ENCODE measurements around the gene ZBTB22. TPM values are rescaled to one million over a fixed set of nuclear protein-coding genes. Genes with fewer than 3 reads are reported as not detected.

ZBTB22 gene
- total RNA-seq, 6 experiments from 2014 or later = 15.2 to 19.9 (median 17.0) TPM

- Mint-ChIP-seq H3K36me3 (ENCODE audit: low read depth) (no peaks in the 10 kb centered on the region), H3K4me1 (ENCODE audit: low read depth) (no peaks in the 10 kb centered on the region), H3K27me3 (ENCODE audit: insufficient read depth) (peaks cover 38% of the 10 kb centered on the region), H3K27ac (no peak overlapping the region), H3K9me3 (no peaks in the 10 kb centered on the region), H3K4me3 (no peak overlapping the region)
- no peak for DNase-seq
- no peak for TF ChIP-seq CTCF (IDR thresholded peaks at IDR 0.05)
Observed at GRCh38 chr6:33339193-33339592, 21.6 kb upstream of the ZBTB22 start.

DNA sequence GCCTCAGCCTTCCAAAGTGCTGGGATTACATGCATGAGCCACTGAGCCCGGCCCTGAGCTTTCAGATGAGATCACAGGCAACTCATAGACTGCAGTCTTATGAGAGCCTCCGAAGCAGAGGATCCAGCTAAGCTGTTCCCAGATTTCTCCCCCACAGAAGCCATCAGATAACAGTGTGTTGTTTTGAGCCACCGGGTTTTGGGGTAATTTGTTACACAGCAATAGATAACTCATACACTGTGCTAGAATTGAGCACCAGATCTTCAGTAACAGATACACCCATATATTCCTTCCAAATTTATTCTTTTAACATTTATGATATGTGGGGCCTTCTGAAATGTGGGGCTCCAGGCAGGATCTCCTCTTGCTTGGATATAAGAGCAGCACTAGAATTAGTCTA, 19.0 kb upstream of the ZBTB22 start:
- no peak for DNase-seq
- H3K4me3 Mint-ChIP-seq = no peak overlapping the region
- H3K9me3 Mint-ChIP-seq = no peaks in the 10 kb centered on the region
- H3K27me3 Mint-ChIP-seq (ENCODE audit: insufficient read depth) = peaks cover 30% of the 10 kb centered on the region
- H3K27ac Mint-ChIP-seq = no peak overlapping the region
- no peaks in the 10 kb centered on the region for H3K4me1 Mint-ChIP-seq (ENCODE audit: low read depth)
- no peaks in the 10 kb centered on the region for H3K36me3 Mint-ChIP-seq (ENCODE audit: low read depth)
- no peak for TF ChIP-seq CTCF (IDR thresholded peaks at IDR 0.05)

DNA sequence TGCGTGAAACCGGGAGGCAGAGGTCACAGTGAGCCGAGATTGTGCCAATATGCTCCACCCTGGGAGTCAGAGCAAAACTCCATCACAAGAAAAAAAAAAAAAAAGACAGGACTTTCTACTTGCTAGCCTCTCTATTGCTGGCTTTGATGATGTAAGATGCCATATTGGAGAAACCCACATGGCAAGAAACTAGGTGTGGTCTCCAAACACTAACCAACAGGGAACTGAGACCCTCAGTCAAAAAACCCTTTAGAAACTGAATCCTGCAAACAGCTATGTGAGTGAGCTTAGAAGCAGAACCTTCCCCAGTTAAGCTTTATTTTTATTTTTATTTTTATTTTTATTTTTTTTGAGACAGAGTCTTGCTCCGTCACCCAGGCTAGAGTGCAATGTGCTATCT, 18.4 kb upstream of the ZBTB22 start:
- no peaks in the 10 kb centered on the region for H3K36me3 Mint-ChIP-seq (ENCODE audit: low read depth)
- H3K4me1 Mint-ChIP-seq (ENCODE audit: low read depth) = no peaks in the 10 kb centered on the region
- TF ChIP-seq CTCF (IDR thresholded peaks at IDR 0.05) = no peak
- DNase-seq = no peak
- no peak overlapping the region for H3K27ac Mint-ChIP-seq
- peaks cover 30% of the 10 kb centered on the region for H3K27me3 Mint-ChIP-seq (ENCODE audit: insufficient read depth)
- H3K9me3 Mint-ChIP-seq = no peaks in the 10 kb centered on the region
- no peak overlapping the region for H3K4me3 Mint-ChIP-seq

DNA sequence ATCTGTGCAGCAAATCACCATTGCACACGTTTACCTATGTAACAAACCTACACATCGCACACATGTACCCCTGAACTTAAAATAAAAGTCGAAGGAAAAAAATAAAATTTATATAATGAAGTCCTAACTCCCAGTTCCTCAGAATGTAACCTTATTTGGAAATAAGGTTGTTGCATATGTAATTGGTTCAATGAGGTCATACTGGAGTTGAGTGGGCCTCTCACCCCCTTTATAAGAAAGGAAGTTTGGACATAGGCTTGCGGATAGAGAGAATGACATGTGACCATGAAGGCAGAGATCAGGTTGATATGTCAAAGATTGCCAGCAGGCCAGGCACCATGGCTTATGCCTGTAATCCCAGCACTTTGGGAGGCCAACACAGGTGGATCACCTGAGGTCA, 16.1 kb upstream of the ZBTB22 start:
- H3K27me3 Mint-ChIP-seq (ENCODE audit: insufficient read depth) = peaks cover 33% of the 10 kb centered on the region
- H3K36me3 Mint-ChIP-seq (ENCODE audit: low read depth) = no peaks in the 10 kb centered on the region
- H3K4me3 Mint-ChIP-seq = no peak overlapping the region
- no peak overlapping the region for H3K27ac Mint-ChIP-seq
- DNase-seq = no peak
- TF ChIP-seq CTCF (IDR thresholded peaks at IDR 0.05) = no peak
- H3K4me1 Mint-ChIP-seq (ENCODE audit: low read depth) = no peaks in the 10 kb centered on the region
- H3K9me3 Mint-ChIP-seq = no peaks in the 10 kb centered on the region

DNA sequence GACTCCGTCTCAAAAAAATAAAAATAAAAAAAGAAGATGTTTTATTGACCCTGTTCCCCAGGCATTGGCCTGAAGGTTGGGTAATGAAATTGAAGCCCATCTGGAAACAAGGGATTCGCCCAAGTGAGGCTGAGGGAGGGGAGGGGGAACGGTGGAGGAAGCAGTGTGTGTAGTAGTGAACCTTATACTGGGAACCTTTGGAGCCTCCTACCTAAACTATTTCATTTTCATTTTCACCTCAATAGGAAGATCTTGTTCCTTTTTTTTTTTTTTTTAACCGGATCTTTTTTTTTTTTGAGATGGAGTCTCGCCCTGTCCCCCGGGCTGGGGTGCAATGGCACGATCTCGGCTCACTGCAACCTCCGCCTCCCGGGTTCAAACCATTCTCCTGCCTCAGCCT, 13.2 kb upstream of the ZBTB22 start:
- no peaks in the 10 kb centered on the region for H3K9me3 Mint-ChIP-seq
- no peak overlapping the region for H3K27ac Mint-ChIP-seq
- no peak for DNase-seq
- no peaks in the 10 kb centered on the region for H3K36me3 Mint-ChIP-seq (ENCODE audit: low read depth)
- no peak overlapping the region for H3K4me3 Mint-ChIP-seq
- no peak for TF ChIP-seq CTCF (IDR thresholded peaks at IDR 0.05)
- H3K27me3 Mint-ChIP-seq (ENCODE audit: insufficient read depth) = peaks cover 19% of the 10 kb centered on the region
- H3K4me1 Mint-ChIP-seq (ENCODE audit: low read depth) = no peaks in the 10 kb centered on the region

DNA sequence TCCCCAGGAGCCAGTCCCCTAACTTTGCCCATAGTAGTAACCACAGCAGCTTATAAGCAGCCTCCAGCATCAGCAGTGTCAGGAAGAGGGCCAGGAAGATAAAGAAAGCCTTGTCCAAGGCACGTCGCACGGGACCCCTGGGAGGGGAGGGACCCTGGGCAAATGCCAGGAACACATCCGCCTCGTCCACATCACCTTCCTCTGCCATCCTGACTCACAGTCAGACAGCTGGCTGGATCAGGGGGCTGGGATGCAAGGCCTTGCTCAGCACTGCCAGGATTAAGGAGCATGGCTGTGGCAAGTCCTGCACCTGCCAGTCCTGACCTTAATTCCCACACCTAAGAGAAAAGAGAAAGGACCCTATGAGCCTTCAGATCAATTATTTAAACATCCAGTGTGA, 11.5 kb upstream of the ZBTB22 start:
- H3K27me3 Mint-ChIP-seq (ENCODE audit: insufficient read depth) = peaks cover 8% of the 10 kb centered on the region
- no peaks in the 10 kb centered on the region for H3K36me3 Mint-ChIP-seq (ENCODE audit: low read depth)
- H3K4me3 Mint-ChIP-seq = no peak overlapping the region
- H3K9me3 Mint-ChIP-seq = no peaks in the 10 kb centered on the region
- H3K27ac Mint-ChIP-seq = no peak overlapping the region
- no peak for TF ChIP-seq CTCF (IDR thresholded peaks at IDR 0.05)
- no peak for DNase-seq
- peaks cover 3% of the 10 kb centered on the region for H3K4me1 Mint-ChIP-seq (ENCODE audit: low read depth)
